Vagina (tissue), 2 donors: ENCODE data around the gene DHFR2. TPM values are rescaled to one million over a fixed set of nuclear protein-coding genes. Genes with fewer than 3 reads are reported as not detected.

ENCODE experiments used
- DNase-seq, 2 donors: peaks; one replicate each; pipeline ENCODE4 v3.0.0-alpha.2; 2017; ENCODE audit errors: extremely low spot score in 2 of 2
- H3K27ac ChIP-seq: fragments of 200-600 bp; sonication (generic); one replicate; pipeline ENCODE4 v1.5.1; 2019
- H3K27me3 ChIP-seq: fragments of 200-600 bp; sonication (generic); one replicate; pipeline ENCODE4 v1.5.1; 2019
- H3K36me3 ChIP-seq, 2 donors: fragments of 200-600 bp; sonication (generic); one replicate each; pipeline ENCODE4 v1.5.1; 2017 to 2019
- H3K4me1 ChIP-seq: fragments of 200-600 bp; sonication (generic); one replicate; pipeline ENCODE4 v1.5.1; 2019
- H3K4me3 ChIP-seq, 2 donors: fragments of 200-600 bp; sonication (generic); 1 replicate in 1 of 2; 2 replicates in 1 of 2; pipeline ENCODE4 v1.5.1; 2016 to 2019
- H3K9me3 ChIP-seq: fragments of 200-600 bp; sonication (generic); one replicate; pipeline ENCODE4 v1.5.1; 2019
- CTCF ChIP-seq, 3 experiments: fragments of 450-650 bp in 2 of 3; fragments of 200-600 bp in 1 of 3; sonication (generic) in 1 of 3; IDR thresholded peaks; one replicate each; pipeline ENCODE4 v1.5.1; 2017 to 2019; ENCODE audit warnings: antibody characterized with exemption in 3 of 3, mild to moderate bottlenecking in 2 of 3, moderate library complexity in 2 of 3
- POLR2A ChIP-seq, 2 donors: fragments of 450-650 bp; IDR thresholded peaks; one replicate each; pipeline ENCODE4 v1.6.1; 2017; ENCODE audit warnings: antibody characterized with exemption in 2 of 2, mild to moderate bottlenecking in 2 of 2, moderate library complexity in 2 of 2
- POLR2AphosphoS5 ChIP-seq, 2 donors: sonication (generic); formaldehyde crosslinking; IDR thresholded peaks; one replicate each; pipeline ENCODE4 v1.9.0; 2017; ENCODE audit warnings: antibody characterized with exemption in 2 of 2, mild to moderate bottlenecking in 2 of 2, low read depth in 1 of 2; ENCODE audit not compliant: insufficient read depth in 1 of 2
- intact Hi-C: fragments of 100-400 bp; cut with DNase I; formaldehyde crosslinking; loops from one replicate; pipeline ENCODE4 v1.15.1; 2023
- total RNA-seq: library from RNA; depleted of rRNA; stranded (reverse); fragments of >200 nt; gene quantifications from one replicate; pipeline ENCODE4 v1.2.3, GENCODE V29; 2016

DHFR2 gene
- total RNA-seq, 1 donor from 2014 or later, result 6.4 TPM

- no peaks in the 10 kb centered on the region for H3K36me3 ChIP-seq
- no peak overlapping the region for H3K4me3 ChIP-seq
- H3K4me1 ChIP-seq, result no peaks in the 10 kb centered on the region
- TF ChIP-seq CTCF (IDR thresholded peaks at IDR 0.05) (peak in 1 of 3 experiments; percentile 10), POLR2AphosphoS5 (IDR thresholded peaks at IDR 0.05; ENCODE audit: insufficient read depth in 1 of 2, low read depth in 1 of 2) (no peak), POLR2A (IDR thresholded peaks at IDR 0.05) (no peak)
- no peaks in the 10 kb centered on the region for H3K9me3 ChIP-seq
- no peaks in the 10 kb centered on the region for H3K27me3 ChIP-seq
- intact Hi-C loops, result no loop called here
- no peak overlapping the region for H3K27ac ChIP-seq
- DNase-seq, result no peak
Observed at GRCh38 chr3:94036909-94037507, 25.7 kb downstream of the DHFR2 start.

- intact Hi-C loops, result no loop called here
- no peaks in the 10 kb centered on the region for H3K9me3 ChIP-seq
- peaks cover 5% of the 10 kb centered on the region for H3K4me1 ChIP-seq
- TF ChIP-seq POLR2AphosphoS5 (IDR thresholded peaks at IDR 0.05; ENCODE audit: insufficient read depth in 1 of 2, low read depth in 1 of 2) (peak in 1 of 2 donors; percentile 64), CTCF (IDR thresholded peaks at IDR 0.05) (no peak), POLR2A (IDR thresholded peaks at IDR 0.05) (no peak)
- H3K4me3 ChIP-seq, result peak within 1 kb of the TSS in 1 of 2 donors; percentile 22
- no peak for DNase-seq
- H3K27ac ChIP-seq, result no peak within 1 kb of the TSS
- no peaks in the 10 kb centered on the region for H3K27me3 ChIP-seq
- no peaks in the 10 kb centered on the region for H3K36me3 ChIP-seq
Observed at GRCh38 chr3:94028093-94028837, 34.5 kb downstream of the DHFR2 start, which contains the start of gene STX19. STX19 (minus strand) TSS chr3:94028597; CDS start chr3:94015269, 13,328 bp downstream.

GRCh38 chr3:94026623-94027022 is 36.1 kb downstream of the DHFR2 start:
- no peak for TF ChIP-seq CTCF (IDR thresholded peaks at IDR 0.05)
- TF ChIP-seq POLR2AphosphoS5 (IDR thresholded peaks at IDR 0.05; ENCODE audit: insufficient read depth in 1 of 2, low read depth in 1 of 2), result no peak
- no peak for TF ChIP-seq POLR2A (IDR thresholded peaks at IDR 0.05)
- Histone ChIP-seq H3K27ac (no peak overlapping the region), H3K4me3 (no peak overlapping the region), H3K36me3 (no peaks in the 10 kb centered on the region), H3K9me3 (no peaks in the 10 kb centered on the region), H3K27me3 (no peaks in the 10 kb centered on the region), H3K4me1 (peaks cover 5% of the 10 kb centered on the region)
- no peak for DNase-seq
- intact Hi-C loops, result no loop called here

GRCh38 chr3:94024385-94024784 is 38.3 kb downstream of the DHFR2 start:
- TF ChIP-seq CTCF (IDR thresholded peaks at IDR 0.05), result no peak
- TF ChIP-seq POLR2AphosphoS5 (IDR thresholded peaks at IDR 0.05; ENCODE audit: insufficient read depth in 1 of 2, low read depth in 1 of 2), result no peak
- TF ChIP-seq POLR2A (IDR thresholded peaks at IDR 0.05), result no peak
- no peak for DNase-seq
- Histone ChIP-seq H3K4me3 (no peak overlapping the region), H3K27ac (no peak overlapping the region), H3K9me3 (no peaks in the 10 kb centered on the region), H3K27me3 (no peaks in the 10 kb centered on the region), H3K36me3 (no peaks in the 10 kb centered on the region), H3K4me1 (peaks cover 5% of the 10 kb centered on the region)
- intact Hi-C loops, result no loop called here

GRCh38 chr3:94020293-94020692 is 42.4 kb downstream of the DHFR2 start:
- H3K27ac ChIP-seq, result no peak overlapping the region
- intact Hi-C loops, result no loop called here

More at GRCh38 chr3:94020293-94020692, 42.4 kb downstream of the DHFR2 start:
- no peaks in the 10 kb centered on the region for H3K36me3 ChIP-seq
- no peak for DNase-seq
- H3K4me1 ChIP-seq, result peaks cover 5% of the 10 kb centered on the region
- H3K9me3 ChIP-seq, result no peaks in the 10 kb centered on the region
- no peak overlapping the region for H3K4me3 ChIP-seq
- no peaks in the 10 kb centered on the region for H3K27me3 ChIP-seq
- no peak for TF ChIP-seq POLR2AphosphoS5 (IDR thresholded peaks at IDR 0.05; ENCODE audit: insufficient read depth in 1 of 2, low read depth in 1 of 2)
- no peak for TF ChIP-seq POLR2A (IDR thresholded peaks at IDR 0.05)
- TF ChIP-seq CTCF (IDR thresholded peaks at IDR 0.05), result no peak
